Endothelial cell of umbilical vein (primary cell): ENCODE data around the gene UBE2D2.

Experiments
- EZH2 ChIP-seq: IDR thresholded peaks from 2 replicates; pipeline ENCODE4 v1.6.1; 2012; ENCODE audit warnings: borderline replicate concordance, low read depth, mild to moderate bottlenecking, moderate library complexity, low read length, inconsistent platforms; ENCODE audit not compliant: severe bottlenecking
- GATA2 ChIP-seq: IDR thresholded peaks from 2 replicates; pipeline ENCODE4 v1.7.0; 2011; ENCODE audit warnings: low read depth, mild to moderate bottlenecking, moderate library complexity, mixed read lengths, low read length; ENCODE audit not compliant: insufficient read length, insufficient read depth
- MYC ChIP-seq: IDR thresholded peaks from one replicate; pipeline ENCODE4 v1.6.1; 2011; ENCODE audit warnings: mild to moderate bottlenecking, low read depth, low read length
- POLR2A ChIP-seq: IDR thresholded peaks from 2 replicates; pipeline ENCODE4 v1.6.1; 2012; ENCODE audit warnings: low read depth, mild to moderate bottlenecking, control low read depth, low read length
- TF ChIP-seq, protein P1 (sequence below), 2 donors: IDR thresholded peaks; 1 replicate in 1 of 2; 2 replicates in 1 of 2; pipeline ENCODE4 v1.5.1; 2011; ENCODE audit warnings: low read length in 2 of 2, mild to moderate bottlenecking in 2 of 2, moderate library complexity in 2 of 2, control low read depth in 1 of 2, inconsistent platforms in 1 of 2, low read depth in 1 of 2; ENCODE audit not compliant: insufficient read depth in 1 of 2; ENCODE audit errors: extremely low read depth in 1 of 2

DNA sequence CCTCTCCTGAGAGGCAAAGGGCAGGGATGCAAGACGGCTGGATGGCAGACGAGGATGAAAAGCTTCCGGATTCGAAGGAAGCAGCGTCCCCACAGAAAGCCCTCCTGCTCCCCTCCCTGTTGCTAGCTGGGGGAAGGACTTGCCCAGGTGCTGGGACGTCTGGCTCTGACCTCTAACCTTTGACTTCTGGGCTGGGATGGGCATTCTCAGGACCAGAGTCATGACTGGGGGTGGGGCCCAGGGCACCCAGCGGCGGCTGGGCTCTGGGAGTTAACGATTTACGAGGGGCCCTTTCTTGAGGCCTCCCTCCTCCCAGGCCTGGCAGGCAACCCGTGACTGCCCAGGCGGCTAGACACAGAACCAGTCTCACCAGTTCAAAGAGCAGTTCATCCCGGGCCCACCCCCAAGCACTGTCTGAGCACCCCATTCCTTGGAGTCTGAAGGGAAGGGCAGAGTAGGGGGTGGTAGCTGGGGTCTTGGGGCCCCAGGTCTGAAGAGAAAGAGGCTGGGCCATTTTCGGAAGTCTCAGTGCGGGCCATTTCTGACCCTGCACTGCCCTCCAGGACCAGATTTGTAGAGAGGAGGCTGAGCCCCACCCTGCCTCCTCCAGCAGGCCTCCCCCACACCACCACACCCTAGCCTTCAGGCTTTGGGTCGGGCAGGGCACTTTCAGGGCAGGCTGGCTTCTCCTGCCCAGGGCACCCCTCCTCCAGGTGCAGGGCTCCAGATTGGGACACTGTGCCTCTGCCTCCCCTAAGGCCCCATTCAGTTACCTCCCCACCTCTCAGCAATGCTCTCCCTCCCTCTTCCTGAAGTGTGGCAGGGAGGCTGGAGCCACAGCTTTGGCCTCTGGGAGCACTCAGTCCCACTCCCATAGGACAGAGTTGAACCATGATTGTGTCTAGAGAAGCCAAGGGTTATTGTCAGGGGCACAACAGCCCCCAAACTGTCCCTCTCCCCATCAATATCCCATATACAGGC, 82.0 kb downstream of the UBE2D2 start:
- TF ChIP-seq, protein P1, sequence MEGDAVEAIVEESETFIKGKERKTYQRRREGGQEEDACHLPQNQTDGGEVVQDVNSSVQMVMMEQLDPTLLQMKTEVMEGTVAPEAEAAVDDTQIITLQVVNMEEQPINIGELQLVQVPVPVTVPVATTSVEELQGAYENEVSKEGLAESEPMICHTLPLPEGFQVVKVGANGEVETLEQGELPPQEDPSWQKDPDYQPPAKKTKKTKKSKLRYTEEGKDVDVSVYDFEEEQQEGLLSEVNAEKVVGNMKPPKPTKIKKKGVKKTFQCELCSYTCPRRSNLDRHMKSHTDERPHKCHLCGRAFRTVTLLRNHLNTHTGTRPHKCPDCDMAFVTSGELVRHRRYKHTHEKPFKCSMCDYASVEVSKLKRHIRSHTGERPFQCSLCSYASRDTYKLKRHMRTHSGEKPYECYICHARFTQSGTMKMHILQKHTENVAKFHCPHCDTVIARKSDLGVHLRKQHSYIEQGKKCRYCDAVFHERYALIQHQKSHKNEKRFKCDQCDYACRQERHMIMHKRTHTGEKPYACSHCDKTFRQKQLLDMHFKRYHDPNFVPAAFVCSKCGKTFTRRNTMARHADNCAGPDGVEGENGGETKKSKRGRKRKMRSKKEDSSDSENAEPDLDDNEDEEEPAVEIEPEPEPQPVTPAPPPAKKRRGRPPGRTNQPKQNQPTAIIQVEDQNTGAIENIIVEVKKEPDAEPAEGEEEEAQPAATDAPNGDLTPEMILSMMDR (IDR thresholded peaks at IDR 0.05; ENCODE audit: extremely low read depth in 1 of 2, insufficient read depth in 1 of 2, low read depth in 1 of 2, low read length in 2 of 2), result no peak
- TF ChIP-seq EZH2 (no peak), GATA2 (no peak), POLR2A (no peak), MYC (no peak)
